Subcutaneous adipose tissue (tissue), 4 donors: ENCODE data around the gene TBC1D5. TPM values are rescaled to one million over a fixed set of nuclear protein-coding genes. Genes with fewer than 3 reads are reported as not detected.

ENCODE experiments used
- CTCF ChIP-seq: fragments of 450-650 bp; IDR thresholded peaks from one replicate; pipeline ENCODE4 v1.5.1; 2016; ENCODE audit warnings: low read depth, mild to moderate bottlenecking, control low read depth, antibody characterized with exemption, moderate library complexity
- total RNA-seq, 4 donors: library from RNA; depleted of rRNA; stranded (reverse); fragments of >200 nt; gene quantifications; one replicate each; pipeline ENCODE4 v1.1.0, GENCODE V29; 2016

TBC1D5 gene
- total RNA-seq, 4 donors from 2014 or later, result 76.3 to 91.1 (median 81.3) TPM

DNA sequence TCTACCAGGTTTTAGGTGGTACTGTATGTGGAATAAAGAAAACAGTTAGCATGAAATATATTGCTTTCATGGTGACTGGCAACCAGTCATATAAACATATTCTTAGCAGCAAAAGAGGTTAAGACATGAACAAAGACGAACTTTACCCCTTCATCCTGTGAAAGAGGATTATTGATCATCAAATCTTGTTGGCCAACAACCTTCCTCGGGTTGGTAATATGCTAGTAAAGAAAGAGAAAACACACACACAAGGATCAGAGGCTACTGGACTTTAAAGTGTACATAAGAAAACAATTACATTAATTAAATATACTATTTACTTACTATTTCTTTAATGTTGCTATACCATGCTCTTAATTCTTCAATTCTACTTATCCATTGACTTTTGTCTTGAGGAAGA, 337.9 kb downstream of the TBC1D5 start:
- TF ChIP-seq CTCF, result no peak

DNA sequence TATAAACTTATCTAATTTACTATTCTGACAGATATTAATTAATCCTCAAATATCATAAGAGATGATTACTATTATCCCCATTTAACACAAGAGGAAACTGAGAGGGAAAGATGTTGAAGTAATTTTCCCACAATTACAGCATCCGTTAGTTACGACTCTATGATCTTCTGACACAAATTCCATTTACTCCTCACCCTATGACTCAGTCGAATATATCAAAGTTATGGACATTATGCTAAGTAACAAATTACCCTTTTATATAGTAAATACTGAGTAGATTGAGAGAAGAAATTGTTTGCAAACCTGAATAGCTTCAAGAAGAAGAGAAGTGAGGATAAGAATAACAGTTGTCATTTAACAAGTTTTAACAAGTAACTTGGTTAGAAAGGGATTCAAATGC, 340.0 kb downstream of the TBC1D5 start:
- no peak for TF ChIP-seq CTCF

DNA sequence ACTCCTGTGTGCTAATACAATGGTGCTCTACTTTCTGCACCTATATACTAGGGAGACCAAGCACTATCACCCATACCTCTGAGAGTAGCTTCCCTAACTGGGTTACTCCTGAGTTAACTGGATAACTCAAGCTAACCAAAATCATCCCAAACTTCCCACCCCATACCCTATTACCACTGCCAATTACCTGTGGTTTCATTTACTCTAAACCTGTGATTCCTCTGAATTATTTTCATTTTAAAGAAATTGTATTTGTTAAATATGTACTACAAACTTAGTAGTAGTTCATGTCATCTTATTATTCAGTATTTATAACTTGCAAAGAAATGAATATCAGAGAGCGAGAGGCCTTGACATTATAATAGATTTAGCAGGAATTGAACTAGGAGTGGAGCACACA, 340.5 kb downstream of the TBC1D5 start:
- no peak for TF ChIP-seq CTCF

GRCh38 chr3:17399586-17399985, 342.8 kb downstream of the TBC1D5 start:
- no peak for TF ChIP-seq CTCF

GRCh38 chr3:17398959-17399551, 343.4 kb downstream of the TBC1D5 start:
- TF ChIP-seq CTCF, result no peak

DNA sequence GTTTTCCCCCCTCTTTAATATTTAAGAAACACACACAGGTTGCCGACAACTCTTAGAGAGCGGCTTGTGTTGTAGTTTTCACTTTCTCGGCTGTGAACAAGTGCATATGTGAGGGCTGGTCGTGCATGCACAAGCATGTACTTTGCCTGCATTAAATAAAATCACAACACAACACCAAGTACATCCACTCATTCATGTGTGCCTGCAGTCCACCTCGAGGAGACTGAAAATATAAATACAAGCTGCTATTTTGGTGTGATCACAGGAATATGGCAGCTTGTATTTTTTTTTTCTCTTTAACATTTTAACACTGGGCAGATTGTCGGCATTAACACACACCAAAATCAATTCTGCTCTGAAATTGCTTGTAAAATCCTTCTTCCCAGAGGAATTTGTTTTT, 346.4 kb downstream of the TBC1D5 start:
- TF ChIP-seq CTCF, result no peak

DNA sequence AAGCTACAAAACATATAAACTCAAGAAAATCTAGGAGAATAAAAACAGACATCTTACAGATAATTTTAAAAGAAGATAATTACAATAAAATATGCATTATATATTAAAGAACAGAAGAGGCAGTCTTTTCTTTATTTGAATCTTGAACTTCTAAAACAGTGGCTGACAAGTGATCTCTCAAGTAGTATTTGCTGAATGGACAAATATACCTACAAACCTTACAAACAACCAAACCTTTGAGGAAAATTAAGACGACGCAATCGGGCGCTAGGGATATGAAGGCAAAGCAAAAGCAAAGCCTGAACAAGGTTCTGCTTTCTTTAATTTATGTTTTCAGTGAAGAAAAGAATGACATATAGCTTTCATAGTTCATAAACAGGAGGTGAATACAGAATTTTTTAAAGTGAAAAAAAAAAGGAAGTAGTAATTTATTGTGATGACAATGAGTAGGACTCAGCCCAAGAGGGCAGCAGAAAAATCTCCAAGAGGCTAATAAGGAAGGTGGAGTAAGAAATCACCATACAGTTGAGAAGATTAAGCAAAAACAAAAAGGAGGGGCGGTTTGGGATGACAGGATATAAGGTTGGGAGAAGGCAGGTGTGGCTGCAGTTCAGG, 347.8 kb downstream of the TBC1D5 start:
- TF ChIP-seq CTCF, result no peak
